ENCODE measurements around the gene TST. TPM values are rescaled to one million over a fixed set of nuclear protein-coding genes. Genes with fewer than 3 reads are reported as not detected.

Gene TST
- total and polyA plus RNA-seq, 10 of the 15 experiments (the other 5 are each of a cell fraction or from before 2014, with no cell fraction given) = 2.4 to 24.6 (median 10.4) TPM

DNA sequence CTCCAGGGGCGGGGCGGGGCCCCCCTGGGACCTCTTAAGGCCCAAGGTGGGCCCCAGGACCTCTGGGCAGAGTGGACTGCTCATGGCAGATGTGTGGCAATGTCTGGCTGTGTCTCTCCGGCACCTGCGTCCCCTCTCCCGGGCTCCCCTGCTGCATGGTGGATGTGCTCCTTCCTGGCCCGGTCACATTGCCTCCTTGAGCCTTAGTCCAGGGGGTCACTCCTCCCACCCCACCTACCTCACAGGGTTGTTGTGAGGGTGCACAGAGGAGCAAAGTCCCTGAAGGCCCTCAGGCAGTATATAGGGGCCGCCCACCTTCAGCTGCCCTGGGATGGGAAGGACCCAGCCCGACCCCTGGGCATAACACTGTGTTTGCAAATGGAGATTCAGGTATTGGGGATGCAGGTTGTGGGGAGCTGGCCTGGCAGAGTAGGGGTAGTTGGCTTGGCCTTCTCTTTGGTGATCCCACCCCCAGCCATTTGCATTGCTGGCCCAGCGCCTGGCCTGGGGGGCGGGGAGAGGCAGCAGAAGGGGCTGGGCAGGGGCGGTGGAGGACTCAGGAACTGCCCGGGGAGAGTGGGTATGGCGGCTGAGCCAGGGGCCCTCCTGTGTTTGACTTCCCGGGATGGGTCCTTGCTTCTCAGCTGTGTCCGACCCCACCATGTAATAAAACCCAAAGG lies 43.6 kb upstream of the TST start (continued):
- TF ChIP-seq, protein P1, sequence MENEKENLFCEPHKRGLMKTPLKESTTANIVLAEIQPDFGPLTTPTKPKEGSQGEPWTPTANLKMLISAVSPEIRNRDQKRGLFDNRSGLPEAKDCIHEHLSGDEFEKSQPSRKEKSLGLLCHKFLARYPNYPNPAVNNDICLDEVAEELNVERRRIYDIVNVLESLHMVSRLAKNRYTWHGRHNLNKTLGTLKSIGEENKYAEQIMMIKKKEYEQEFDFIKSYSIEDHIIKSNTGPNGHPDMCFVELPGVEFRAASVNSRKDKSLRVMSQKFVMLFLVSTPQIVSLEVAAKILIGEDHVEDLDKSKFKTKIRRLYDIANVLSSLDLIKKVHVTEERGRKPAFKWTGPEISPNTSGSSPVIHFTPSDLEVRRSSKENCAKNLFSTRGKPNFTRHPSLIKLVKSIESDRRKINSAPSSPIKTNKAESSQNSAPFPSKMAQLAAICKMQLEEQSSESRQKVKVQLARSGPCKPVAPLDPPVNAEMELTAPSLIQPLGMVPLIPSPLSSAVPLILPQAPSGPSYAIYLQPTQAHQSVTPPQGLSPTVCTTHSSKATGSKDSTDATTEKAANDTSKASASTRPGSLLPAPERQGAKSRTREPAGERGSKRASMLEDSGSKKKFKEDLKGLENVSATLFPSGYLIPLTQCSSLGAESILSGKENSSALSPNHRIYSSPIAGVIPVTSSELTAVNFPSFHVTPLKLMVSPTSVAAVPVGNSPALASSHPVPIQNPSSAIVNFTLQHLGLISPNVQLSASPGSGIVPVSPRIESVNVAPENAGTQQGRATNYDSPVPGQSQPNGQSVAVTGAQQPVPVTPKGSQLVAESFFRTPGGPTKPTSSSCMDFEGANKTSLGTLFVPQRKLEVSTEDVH (IDR thresholded peaks at IDR 0.05; ENCODE audit: low read depth, partially characterized antibody) = no peak
- TF ChIP-seq FOXK2 (IDR thresholded peaks at IDR 0.05) (no peak), TCF12 (IDR thresholded peaks at IDR 0.05; ENCODE audit: low read depth, low read length) (no peak), SREBF1 (IDR thresholded peaks at IDR 0.05; ENCODE audit: low read length) (no peak), SMC3 (IDR thresholded peaks at IDR 0.05; ENCODE audit: borderline replicate concordance, low read length) (no peak)
- TF ChIP-seq, protein P2, sequence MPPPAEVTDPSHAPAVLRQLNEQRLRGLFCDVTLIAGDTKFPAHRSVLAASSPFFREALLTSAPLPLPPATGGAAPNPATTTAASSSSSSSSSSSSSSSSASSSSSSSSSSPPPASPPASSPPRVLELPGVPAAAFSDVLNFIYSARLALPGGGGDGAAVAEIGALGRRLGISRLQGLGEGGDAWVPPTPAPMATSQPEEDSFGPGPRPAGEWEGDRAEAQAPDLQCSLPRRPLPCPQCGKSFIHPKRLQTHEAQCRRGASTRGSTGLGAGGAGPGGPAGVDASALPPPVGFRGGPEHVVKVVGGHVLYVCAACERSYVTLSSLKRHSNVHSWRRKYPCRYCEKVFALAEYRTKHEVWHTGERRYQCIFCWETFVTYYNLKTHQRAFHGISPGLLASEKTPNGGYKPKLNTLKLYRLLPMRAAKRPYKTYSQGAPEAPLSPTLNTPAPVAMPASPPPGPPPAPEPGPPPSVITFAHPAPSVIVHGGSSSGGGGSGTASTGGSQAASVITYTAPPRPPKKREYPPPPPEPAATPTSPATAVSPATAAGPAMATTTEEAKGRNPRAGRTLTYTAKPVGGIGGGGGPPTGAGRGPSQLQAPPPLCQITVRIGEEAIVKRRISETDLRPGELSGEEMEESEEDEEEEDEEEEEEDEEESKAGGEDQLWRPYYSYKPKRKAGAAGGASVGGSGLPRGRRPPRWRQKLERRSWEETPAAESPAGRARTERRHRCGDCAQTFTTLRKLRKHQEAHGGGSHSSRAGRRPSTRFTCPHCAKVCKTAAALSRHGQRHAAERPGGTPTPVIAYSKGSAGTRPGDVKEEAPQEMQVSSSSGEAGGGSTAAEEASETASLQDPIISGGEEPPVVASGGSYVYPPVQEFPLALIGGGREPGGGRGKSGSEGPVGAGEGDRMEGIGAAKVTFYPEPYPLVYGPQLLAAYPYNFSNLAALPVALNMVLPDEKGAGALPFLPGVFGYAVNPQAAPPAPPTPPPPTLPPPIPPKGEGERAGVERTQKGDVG (CRISPR knock-in tag; IDR thresholded peaks at IDR 0.05) = no peak

DNA sequence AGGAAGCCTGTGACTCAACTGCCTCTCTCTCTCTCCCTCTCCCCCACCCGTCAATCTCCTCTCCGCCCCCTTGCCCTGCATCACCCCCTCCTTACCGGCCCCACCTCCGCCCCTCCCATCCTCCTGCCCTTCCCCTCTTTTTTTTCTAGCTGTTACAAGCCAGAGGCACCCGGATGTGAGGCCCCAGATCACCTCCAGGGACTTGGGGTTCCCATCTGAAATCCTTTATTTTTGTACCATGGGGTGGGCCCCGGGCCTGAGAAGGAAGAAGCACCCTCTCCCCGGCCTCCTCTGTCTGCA lies 43.1 kb upstream of the TST start:
- H3K79me2 ChIP-seq (ENCODE audit: control insufficient read depth, insufficient read depth, low read length) = no peaks in the 10 kb centered on the region
- H3K9ac ChIP-seq (ENCODE audit: control insufficient read depth, insufficient read depth, low read length) = no peak overlapping the region
- DNase-seq (ENCODE audit: low read depth, low spot score) = no peak
- no peak overlapping the region for H3K4me2 ChIP-seq (ENCODE audit: control insufficient read depth, insufficient read depth)
- H3K27me3 ChIP-seq (replicated peaks in 1 of 2; ENCODE audit: control insufficient read depth in 2 of 2, insufficient read depth in 2 of 2, low read length in 1 of 2) = no peaks in the 10 kb centered on the region
- no TSS peak for BruUV-seq (replicated peaks)
- POLR2A ChIA-PET = no interaction called here
- CTCF ChIA-PET = no interaction called here
- no peak overlapping the region for H3K27ac ChIP-seq (ENCODE audit: control insufficient read depth, insufficient read depth)
- intact Hi-C loops (cut with micrococcal nuclease; ENCODE audit: unreplicated experiment) (no loop called here), in situ Hi-C loops (cut with MboI) (no loop called here)
- H2AFZ ChIP-seq (ENCODE audit: control insufficient read depth, low read depth, low read length) = no peak overlapping the region
- SMC1A ChIA-PET (ENCODE audit: uncharacterized antibody, unreplicated experiment) = no interaction called here
- H3K36me3 ChIP-seq (ENCODE audit: control insufficient read depth in 2 of 2, insufficient read depth in 2 of 2, low read length in 1 of 2) = peaks cover 0 to 2% of the 10 kb centered on the region in 2 experiments; a peak in 2 of 4 replicates
- H3K9me3 ChIP-seq (replicated peaks; ENCODE audit: control insufficient read depth, insufficient read depth, low read length) = no peaks in the 10 kb centered on the region
- H3K4me3 ChIP-seq = no peak overlapping the region
- TF ChIP-seq RUNX3 (IDR thresholded peaks at IDR 0.05; ENCODE audit: low read length) (no peak), NR2C1 (IDR thresholded peaks at IDR 0.05) (no peak), ZNF217 (IDR thresholded peaks at IDR 0.05) (no peak), JUND (IDR thresholded peaks at IDR 0.05; ENCODE audit: low read depth, low read length) (no peak), HDAC6 (IDR thresholded peaks at IDR 0.05; ENCODE audit: unreplicated experiment) (no peak), SREBF2 (IDR thresholded peaks at IDR 0.05; ENCODE audit: low read length) (no peak), IRF4 (IDR thresholded peaks at IDR 0.05; ENCODE audit: low read depth, low read length) (no peak)
- TF ChIP-seq, protein P3, sequence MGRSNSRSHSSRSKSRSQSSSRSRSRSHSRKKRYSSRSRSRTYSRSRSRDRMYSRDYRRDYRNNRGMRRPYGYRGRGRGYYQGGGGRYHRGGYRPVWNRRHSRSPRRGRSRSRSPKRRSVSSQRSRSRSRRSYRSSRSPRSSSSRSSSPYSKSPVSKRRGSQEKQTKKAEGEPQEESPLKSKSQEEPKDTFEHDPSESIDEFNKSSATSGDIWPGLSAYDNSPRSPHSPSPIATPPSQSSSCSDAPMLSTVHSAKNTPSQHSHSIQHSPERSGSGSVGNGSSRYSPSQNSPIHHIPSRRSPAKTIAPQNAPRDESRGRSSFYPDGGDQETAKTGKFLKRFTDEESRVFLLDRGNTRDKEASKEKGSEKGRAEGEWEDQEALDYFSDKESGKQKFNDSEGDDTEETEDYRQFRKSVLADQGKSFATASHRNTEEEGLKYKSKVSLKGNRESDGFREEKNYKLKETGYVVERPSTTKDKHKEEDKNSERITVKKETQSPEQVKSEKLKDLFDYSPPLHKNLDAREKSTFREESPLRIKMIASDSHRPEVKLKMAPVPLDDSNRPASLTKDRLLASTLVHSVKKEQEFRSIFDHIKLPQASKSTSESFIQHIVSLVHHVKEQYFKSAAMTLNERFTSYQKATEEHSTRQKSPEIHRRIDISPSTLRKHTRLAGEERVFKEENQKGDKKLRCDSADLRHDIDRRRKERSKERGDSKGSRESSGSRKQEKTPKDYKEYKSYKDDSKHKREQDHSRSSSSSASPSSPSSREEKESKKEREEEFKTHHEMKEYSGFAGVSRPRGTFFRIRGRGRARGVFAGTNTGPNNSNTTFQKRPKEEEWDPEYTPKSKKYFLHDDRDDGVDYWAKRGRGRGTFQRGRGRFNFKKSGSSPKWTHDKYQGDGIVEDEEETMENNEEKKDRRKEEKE (IDR thresholded peaks at IDR 0.05) = no peak
- TF ChIP-seq, protein P4, sequence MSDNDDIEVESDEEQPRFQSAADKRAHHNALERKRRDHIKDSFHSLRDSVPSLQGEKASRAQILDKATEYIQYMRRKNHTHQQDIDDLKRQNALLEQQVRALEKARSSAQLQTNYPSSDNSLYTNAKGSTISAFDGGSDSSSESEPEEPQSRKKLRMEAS (IDR thresholded peaks at IDR 0.05; ENCODE audit: low read depth, low read length) = no peak
- peaks cover 11% of the 10 kb centered on the region for H3K4me1 ChIP-seq (ENCODE audit: control insufficient read depth, insufficient read depth, low read length)
- no peak for FAIRE-seq
- RAD21 ChIA-PET (ENCODE audit: unreplicated experiment) = no interaction called here
- no peaks in the 10 kb centered on the region for H4K20me1 ChIP-seq (ENCODE audit: control insufficient read depth, insufficient read depth)
- no peak for ATAC-seq
- 3% methylated on average over 2 of the region's 7 CpGs for WGBS (ENCODE audit: insufficient coverage, insufficient replicate concordance, low lambda C conversion rate, missing lambda C conversion rate)
